GM12892 (cell line): ENCODE results near the gene ZMIZ1.

Source experiments
- DNase-seq: peaks from one replicate; pipeline ENCODE4 v3.0.0; 2011; ENCODE audit not compliant: insufficient read length
- FAIRE-seq: peaks from 2 replicates; lab custom pipeline; 2011; peaks lifted over from hg19 to GRCh38; lab: Jason Lieb, UNC
- POLR2A ChIP-seq: IDR thresholded peaks from 2 replicates; pipeline ENCODE4 v1.6.1; 2011; ENCODE audit warnings: low read depth, low read length, control low read depth
- POLR2AphosphoS5 ChIP-seq: IDR thresholded peaks from 2 replicates; pipeline ENCODE4 v1.6.1; 2011; ENCODE audit warnings: low read depth, low read length, control low read depth
- TAF1 ChIP-seq: IDR thresholded peaks from 2 replicates; pipeline ENCODE4 v1.6.1; 2011; ENCODE audit warnings: low read depth, mild to moderate bottlenecking, control low read depth, low read length, borderline replicate concordance

ZMIZ1 gene

DNA sequence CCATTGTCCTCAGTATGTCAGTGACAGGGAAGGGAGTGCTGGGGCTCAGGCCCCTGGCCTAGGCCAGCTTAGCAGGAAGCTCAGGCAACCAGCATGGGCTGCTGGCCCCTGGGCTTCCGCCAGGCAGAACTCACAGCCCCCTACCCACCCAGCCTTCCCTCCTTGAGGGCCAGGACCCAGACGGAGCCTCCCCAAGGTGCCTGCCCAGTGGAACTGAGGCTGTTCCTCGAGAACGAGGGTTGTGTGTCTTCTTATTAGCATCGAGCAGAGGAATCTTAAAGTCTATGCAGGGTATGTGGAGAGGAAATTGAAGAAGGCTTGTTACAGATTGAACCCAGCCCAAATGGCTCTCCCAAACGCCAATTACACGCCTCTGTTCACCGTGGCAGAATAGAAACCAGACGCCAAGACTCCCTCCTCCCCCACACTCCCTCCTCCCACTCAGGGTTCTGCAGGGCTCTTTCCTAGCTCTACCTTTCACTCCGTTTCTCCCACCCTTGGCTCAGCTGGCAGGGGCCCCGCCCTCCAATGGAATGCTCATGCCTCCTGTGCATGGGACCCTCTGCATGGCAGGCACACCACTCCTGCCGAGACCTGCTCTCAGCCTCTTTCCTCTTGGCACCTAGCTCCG, 134.4 kb downstream of the ZMIZ1 start:
- no peak for TF ChIP-seq TAF1
- TF ChIP-seq POLR2A, result no peak
- TF ChIP-seq POLR2AphosphoS5, result no peak
- FAIRE-seq, result no peak
- no peak for DNase-seq

DNA sequence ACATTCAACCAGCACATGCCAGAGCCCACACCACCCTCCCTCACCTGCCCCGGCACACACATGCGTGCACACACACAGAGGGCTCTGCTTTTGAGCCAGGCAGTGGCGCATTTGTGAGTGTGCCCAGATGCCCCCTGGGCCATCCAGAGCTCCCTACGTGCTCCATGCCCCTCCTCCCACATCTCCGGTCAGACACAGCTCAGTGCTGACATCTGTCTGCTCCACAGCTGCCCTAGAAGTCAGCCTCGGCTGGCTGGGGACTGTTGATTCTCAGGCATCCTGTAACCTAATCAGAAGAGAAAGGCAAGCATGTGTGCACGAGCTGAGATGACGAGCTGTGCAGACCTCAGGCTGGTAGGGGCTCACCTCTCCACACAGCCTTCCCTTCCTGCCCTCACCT, 135.1 kb downstream of the ZMIZ1 start:
- DNase-seq (no peak), FAIRE-seq (no peak)
- TF ChIP-seq POLR2A, result no peak
- no peak for TF ChIP-seq POLR2AphosphoS5
- TF ChIP-seq TAF1, result no peak

DNA sequence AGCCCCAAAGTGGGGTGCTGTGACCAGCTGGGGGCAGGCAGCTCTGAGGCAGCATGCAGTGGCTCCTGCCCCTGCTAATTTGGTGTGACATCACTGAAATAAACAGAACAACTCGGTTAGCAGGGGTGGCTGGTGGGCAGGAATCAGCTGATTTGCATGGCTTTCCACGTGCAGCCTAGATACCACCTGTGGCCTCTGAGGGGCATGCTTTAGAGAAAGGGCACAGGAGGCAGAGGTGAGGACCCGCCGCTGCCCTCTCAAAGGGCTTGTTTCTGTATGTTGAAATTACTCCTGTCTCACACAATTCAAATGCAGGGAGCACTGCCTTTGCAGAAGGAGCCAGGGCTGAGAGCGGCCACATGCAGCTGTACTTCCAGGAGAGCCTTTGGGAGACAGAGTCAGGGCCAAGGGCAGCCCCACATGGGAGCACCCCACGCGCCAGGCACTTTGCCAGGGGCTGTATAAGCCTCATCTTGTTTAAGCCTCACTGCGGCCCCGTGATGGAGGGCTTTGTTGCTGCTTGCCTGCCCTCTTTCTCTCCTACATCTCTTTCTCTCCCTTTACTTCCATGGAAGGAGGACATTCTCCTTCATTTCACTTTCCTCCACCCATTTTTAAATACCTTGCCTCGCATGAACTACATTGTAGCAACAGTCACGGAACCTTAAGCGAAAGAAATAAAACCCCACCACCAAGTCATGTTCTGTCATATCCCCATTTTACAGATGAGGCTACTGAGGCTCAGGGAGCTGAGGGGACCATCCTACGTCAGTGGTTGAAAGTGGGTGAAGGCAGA, 137.7 kb downstream of the ZMIZ1 start:
- no peak for TF ChIP-seq POLR2AphosphoS5
- no peak for TF ChIP-seq TAF1
- no peak for TF ChIP-seq POLR2A
- no peak for FAIRE-seq

DNA sequence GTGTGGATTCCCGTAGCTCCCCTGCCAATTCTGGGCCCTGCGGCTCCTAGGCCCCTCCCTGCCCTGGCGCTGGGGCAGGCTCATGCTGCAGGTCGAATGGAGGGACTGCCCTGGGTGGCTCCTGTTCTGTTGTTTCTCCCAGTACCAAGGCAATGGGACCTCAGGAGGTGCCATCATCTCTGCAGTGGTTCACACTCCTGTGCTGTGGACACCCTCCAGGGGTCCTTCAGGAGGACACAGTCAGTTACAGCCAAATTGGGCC, 138.3 kb downstream of the ZMIZ1 start:
- FAIRE-seq, result no peak
- no peak for TF ChIP-seq POLR2AphosphoS5
- no peak for TF ChIP-seq TAF1
- no peak for TF ChIP-seq POLR2A
- no peak for DNase-seq

More for the DNA sequence above, 137.7 kb downstream of the ZMIZ1 start:
- no peak for DNase-seq

DNA sequence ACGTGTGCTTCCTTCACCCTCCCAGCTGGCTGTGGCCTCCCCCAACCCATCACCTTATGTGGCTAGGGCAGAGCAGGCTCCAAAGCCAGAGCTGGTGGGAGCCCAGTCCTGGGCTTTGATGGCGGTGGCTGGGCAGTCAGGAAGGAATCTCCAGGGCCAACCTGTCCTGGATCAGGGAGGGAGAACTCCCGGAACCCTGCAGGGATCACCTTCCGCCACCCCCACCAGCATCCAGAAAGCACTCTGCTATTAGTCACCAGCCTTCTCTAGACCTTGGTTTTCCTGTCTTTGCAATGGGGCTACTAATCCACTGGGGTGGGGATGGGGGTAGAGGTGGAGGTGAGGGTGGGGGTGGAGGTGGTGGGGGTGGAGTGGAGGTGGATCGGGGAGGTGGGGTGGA, 139.0 kb downstream of the ZMIZ1 start:
- TF ChIP-seq POLR2AphosphoS5 (no peak), POLR2A (no peak), TAF1 (no peak)
- FAIRE-seq, result no peak
- DNase-seq, result no peak

DNA sequence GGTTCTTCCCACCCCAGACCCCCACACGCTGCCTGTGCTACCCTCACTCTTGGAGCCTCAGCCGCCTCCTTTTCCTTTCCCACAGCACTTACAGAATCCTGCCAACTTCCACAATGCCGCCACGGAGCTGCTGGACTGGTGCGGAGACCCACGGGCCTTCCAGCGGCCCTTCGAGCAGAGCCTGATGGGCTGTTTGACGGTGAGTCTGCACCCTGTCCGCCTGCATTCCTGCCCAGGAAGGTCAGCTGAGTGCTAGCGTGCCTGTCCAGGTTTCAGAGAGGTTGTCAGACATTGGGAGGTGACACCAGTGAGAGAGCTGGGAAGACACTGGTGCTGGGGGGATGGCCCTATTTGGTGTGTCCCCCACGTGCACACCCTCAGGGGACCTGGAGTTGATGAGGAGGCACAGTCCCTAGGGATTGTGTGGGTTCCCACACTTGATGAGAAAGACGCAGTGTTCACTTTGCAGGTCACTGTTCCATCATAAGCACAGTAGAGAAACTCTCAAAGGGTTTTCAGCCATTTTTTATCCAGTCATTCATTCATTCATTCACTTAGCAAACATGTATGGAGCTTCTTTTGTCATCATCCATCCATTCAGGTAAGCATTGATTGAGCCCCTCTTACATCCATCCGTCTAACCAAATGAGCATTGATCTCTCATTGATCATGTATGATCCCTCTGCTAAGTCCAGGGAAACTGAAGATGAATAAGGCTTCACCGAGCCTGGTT, 139.7 kb downstream of the ZMIZ1 start:
- TF ChIP-seq POLR2AphosphoS5, result no peak
- DNase-seq (no peak), FAIRE-seq (no peak)

DNA sequence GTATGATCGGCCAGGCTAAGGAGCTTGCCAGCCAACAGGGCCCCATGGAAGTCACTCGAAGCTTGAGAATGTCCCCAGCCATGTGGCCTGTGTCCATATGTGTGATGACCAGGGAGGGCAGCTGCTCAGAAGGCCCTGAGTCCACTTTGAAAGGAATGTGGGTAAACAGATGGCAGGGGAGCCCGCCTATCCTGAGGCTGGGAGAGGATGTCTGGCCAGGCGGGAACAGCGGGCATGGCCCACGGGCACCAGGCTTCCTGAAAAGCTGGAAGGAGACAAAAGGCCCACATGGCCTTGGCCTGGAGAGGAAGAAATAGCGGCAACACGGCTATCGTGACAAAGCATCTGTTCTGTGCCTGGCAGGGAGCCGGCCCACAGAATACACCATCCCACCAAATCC, 140.6 kb downstream of the ZMIZ1 start:
- FAIRE-seq (no peak), DNase-seq (no peak)
- TF ChIP-seq POLR2AphosphoS5 (no peak), POLR2A (no peak), TAF1 (no peak)

DNA sequence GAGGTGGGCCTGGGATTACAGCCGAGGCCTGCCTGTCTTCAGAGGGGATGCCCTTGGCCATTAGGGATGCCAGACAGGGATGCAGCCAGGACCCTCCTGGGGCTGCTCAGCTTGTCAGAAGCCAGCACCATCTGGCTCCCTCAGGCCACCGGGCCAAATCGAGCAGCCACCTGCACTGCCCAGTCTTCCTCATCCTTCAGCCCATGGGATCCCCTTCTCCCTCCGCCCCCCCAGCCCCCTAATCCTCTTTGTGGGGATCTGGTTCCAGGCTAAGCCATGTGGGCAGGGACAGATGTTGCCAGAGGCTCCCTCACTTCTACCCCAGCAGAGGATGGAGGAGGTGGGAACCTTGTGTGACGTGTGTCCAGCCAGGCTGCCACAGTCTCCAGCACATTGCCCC, 141.1 kb downstream of the ZMIZ1 start:
- TF ChIP-seq POLR2A (no peak), TAF1 (no peak), POLR2AphosphoS5 (no peak)
- no peak for FAIRE-seq
- DNase-seq, result no peak

DNA sequence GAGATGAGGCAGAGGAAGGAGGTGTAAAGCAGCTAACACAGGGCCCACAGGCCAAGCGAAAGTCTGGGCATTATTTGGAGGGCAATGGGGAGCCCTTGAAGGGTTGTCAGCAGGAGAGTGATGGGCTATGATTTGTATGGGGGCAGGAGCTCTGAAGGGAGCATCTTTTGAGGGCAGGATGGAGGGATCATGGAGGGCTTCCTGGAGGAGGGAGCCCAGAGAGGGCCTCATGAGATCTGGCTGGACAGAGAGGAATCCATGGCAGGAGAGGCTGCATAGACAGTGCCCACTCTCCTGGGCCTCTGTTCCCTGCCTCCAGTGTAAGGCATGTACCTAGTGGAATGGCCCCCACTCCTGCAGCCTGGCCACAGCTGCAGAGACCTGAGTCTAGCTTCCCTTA, 141.9 kb downstream of the ZMIZ1 start:
- TF ChIP-seq POLR2AphosphoS5 (no peak), POLR2A (no peak), TAF1 (no peak)
- FAIRE-seq (no peak), DNase-seq (no peak)

DNA sequence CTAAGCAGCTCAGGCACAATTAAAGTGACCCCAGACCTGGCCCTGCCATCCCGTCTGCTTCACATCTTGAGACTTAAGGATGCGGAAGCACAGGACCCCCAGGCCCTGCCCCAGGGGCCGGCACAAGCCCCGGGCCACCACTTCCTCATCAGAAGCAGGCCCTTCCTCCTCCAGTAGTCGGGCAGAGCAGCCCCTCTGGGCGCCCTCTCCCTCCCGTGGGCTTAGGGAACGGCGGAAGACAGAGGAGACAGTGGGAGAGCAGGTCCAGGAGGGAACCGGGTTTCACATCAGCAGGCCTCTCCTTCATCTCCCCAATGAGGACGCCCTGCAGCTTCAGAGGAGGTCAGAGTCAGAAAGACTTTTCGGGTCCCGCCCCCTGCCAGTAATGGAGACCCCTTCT, 142.8 kb downstream of the ZMIZ1 start:
- TF ChIP-seq TAF1, result no peak
- TF ChIP-seq POLR2AphosphoS5, result no peak
- no peak for TF ChIP-seq POLR2A
- DNase-seq (no peak), FAIRE-seq (no peak)

DNA sequence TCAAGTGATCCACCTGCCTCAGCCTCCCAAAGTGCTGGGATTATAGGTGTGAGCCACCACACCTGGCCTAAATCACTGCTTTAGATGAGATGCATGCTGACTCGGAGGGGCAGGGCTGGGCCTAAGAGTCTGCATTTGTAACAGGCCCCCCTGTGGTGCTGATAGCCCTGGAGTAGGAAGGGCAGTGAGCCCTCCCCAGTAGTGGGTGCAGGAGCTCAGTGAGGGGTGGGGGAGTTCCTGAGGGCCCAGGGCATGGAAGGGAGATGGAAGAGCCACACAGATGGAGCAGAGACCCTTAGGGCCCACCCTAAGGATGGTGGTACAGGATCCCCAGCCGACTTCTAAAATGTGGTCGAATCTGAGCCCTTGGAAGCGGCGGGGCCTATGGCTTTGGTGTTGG, 146.8 kb downstream of the ZMIZ1 start:
- FAIRE-seq (no peak), DNase-seq (no peak)
- TF ChIP-seq POLR2A, result no peak
- TF ChIP-seq TAF1, result no peak
- TF ChIP-seq POLR2AphosphoS5, result no peak

DNA sequence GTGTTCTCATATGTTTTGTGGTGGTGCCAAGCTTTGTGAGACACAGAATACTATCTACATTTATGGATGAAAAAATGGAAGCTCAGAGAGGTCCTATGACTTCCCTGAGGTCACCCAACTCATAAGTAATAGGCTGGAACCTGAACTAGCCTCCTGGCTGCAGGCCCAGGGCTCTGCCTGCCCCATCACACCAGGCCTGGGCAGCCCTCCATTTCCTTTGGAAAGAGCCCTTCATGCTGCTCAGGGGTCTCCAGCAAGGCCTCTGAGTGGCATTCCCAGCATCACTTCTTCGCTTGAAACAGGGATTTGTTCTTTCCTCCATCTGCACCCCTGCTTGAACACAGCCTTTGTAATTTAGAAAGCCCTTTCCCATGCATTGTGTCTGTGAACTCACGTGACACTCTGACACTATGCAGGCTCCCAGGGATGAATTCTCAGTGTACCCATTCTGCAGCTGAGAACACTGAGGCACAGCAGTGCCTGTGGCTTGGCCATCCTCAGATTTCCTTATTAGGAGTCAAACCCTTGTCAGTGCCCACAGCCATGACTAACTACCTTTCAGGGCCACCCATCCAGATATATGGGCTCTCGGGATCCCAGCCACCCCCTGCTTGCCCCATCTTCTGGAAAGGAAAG, 150.7 kb downstream of the ZMIZ1 start:
- DNase-seq (no peak), FAIRE-seq (no peak)
- no peak for TF ChIP-seq POLR2AphosphoS5
- no peak for TF ChIP-seq TAF1
- TF ChIP-seq POLR2A, result no peak
